NCI-H2171 treated with DMSO at 0.1 percent for 48 hours (cell line): ENCODE data around the gene COX4I2.
A peak's percentile ranks its signal among the peaks of the same experiment; 100 is the strongest.
"Not testable (repeated sequence)": the region's sequence is repeated elsewhere in the genome, so short reads cannot be mapped to it uniquely, and the experiment has no call there.

Source experiments
- DNase-seq: peaks from one replicate; lab custom pipeline; 2025; lab: John Stamatoyannopoulos, UW

Gene COX4I2

GRCh38 chr20:31653561-31653960 lies 15.8 kb downstream of the COX4I2 start:
- DNase-seq, result no peak

DNA sequence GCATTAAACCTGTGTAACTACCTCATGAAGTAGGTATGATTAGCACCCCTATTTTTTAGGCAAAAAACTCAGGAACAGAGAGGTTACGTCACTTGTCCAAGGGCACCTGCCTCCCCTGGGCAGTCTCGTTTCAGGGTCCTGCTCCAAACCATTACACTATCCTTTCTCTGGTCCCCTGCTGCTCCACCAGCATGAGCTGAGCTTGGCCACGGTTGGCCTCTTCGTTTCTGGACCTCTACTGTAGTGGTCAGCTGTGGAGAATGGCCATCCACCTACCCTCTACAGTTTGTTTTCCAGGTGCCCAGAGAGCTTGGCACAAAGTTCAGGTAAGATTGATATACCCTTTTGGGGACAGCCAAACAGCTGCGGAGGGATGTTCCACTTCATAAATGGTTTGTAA lies 16.8 kb downstream of the COX4I2 start:
- no peak for DNase-seq

DNA sequence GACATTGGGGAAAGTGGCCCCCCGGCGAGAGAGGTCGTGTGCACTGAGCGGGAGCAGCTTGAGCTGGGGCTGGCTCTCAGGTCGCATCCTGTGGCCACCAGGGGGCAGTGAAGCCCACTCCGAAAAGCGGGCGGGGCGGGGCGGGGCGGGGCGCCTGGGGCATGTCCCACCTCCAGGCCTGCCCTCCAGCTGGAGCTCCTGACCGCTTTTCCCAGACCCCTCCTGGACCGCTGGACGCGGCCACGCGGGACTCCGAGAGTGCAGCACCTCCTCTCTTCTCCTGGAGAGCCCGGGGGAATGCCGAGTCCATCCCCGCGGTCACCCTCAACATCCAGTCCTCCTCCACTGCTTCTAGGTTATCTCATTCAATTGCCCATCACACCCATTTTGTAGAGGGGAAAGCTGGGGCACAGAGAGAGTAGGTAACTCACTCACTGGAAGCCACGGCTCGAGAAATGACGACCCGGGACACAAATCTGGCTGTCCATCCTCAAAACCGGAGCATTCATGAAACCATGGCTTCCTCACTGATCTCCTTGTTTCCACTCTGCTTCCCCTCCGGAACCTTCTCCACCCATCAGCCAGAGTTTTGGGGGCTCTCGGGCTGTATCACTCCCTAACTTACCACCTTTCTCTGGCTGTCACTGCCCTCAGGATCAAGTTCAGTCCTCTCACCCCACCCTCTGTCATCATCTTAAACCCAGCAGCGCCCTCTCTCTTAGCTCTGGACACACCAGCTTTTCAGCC lies 24.1 kb downstream of the COX4I2 start:
- DNase-seq, result peak; percentile 69

DNA sequence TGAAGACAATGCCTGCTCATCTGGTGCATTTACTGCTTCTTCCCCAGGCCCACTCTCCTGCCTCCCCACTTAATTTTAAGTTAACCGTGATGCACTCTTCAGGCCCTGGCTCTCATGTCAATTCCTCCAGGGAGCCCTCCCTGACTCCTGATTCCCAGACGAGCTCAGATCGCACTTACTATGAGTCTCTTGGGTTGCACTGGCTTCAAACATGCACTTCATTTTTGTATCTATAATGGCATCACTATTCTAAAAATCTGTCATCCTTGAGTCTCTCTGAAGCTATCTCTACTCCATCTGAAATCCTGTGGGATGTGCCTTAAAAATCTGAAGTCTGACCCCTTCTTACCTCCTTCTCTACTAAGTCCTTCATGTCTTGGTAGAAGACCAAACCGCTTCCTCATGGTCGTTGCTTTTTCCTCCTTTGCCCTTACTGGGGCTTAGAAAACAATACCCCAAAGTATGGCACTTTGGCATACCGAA lies 24.7 kb downstream of the COX4I2 start:
- peak; percentile 46 for DNase-seq

DNA sequence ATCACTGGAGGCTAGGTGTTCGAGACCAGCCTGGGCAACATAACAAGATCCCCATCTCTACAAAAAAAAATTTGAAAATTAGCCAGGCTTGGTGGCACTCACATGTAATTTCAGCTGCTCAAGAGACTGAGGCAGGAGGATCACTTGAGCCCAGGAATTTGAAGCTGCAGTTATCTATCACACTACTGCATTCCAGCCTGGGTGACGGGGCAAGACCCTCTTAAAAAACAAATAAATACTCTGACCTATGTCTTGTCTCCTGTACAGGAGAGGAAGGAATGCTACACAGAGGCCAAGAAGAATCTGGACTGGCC lies 25.8 kb downstream of the COX4I2 start:
- no peak for DNase-seq

DNA sequence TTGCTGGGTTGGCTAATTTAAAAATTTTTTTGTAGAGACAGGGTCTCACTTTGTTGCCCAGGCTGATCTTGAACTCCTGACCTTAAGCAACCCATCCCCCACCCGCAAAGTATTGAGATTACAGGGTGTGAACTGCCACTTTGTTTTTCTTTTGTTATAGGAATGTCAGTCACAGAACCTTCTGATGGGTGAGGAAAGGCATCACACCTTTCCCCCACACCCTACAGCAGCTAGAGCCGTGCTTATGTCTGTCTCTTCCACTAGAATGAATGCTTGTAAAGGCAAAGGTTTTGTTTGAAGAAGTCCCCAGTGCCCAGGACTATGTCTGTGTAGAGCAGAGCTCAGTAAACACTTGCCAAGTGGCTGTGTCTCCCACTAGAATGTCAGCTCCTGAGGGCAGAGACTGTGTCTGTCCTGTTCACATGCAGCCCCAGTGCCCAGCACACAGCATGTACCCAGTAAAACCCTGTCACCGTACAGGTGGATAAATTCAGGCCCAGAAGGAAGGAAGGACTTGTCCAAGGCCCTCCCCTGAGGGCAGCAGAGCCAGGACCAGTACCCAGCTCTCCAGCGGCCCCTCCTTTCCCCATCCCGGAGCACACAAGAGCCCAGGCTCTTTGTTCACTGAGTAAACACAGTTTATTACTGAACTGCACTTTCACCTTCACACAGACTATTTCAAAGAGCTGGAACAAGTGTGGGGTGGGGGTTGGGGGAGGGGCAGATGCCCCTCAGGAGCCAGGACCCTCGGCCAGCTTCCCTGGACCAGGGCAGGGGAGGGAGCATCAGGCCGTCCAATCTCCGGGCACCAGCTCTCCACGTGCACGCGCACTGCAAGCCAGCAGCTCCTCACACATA lies 26.4 kb downstream of the COX4I2 start:
- DNase-seq, result peak; percentile 27

DNA sequence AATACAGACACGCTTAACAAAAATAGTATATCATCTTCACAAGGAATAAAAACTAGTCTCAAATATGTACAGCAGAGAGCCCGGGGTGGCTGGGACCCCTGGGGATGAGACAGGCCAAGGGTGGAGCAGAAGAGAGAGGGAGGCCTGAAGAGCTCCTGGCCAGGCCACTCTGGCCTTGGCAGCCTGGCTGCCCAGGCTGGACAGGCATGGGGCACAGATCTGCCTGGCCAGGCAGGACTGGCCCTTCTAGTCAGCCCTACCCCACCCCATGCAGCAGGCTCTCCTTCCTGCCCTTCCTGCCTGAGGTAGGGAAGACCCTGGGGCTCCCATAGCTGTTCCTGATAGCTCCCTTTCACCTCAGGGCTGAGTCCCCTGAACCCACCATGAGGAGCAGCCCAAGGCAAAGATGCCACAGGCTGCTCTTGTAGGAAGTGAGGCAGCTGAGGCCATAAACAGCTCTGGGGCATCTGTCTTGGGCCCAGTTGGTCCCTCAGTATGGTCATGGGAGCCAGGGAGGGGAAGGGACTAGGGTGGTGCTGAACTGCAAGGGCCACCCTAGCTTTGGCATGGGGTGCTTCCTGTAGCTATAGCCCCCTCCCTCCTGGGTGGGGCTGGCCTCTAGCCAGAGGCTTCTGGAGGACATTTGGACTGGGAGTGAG lies 27.1 kb downstream of the COX4I2 start:
- DNase-seq, result no peak

GRCh38 chr20:31665753-31666152 lies 28.0 kb downstream of the COX4I2 start:
- no peak for DNase-seq

DNA sequence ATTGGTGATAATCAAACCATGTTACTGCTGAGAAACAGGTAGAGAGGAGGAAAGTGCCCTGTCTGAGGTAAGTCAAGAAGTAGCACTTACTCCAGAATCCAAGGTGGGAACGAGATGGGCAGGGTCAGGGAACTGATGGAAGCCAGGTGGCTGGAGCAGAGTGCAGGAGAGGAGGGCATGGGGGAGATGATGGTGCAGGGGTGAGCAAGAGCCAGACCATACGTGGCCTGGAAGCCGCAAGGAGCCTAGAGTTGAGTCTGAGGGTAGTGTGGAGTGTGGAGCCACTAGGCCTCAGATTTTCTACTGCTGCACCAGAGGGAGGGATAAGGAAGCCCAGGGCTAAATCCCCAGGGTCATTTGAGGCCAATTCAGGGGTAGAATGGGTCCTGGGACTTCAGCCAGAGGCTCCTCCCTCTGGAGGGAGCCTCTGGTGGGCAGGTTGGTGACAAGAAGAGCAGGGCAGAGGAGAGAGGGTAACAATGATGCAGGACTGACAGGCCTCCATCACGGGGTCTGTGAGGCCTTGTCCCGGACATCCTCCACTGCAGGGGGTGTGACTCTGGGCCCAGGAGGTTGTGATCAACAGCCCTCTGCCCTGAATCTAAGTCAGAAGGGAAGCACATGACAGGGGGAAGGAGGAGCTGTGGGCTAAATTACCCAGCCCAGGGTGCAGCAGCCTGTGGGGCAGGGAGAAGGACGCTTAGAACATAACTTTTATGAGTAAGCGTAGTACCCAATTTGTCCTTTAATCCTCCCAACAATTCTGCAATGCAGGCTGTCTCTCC lies 28.7 kb downstream of the COX4I2 start:
- DNase-seq, result no peak

- no peak for DNase-seq
These were observed 29.9 kb downstream of the COX4I2 start for GRCh38 chr20:31667315-31668285.

GRCh38 chr20:31668944-31669343 lies 31.2 kb downstream of the COX4I2 start:
- not testable (repeated sequence) for DNase-seq

DNA sequence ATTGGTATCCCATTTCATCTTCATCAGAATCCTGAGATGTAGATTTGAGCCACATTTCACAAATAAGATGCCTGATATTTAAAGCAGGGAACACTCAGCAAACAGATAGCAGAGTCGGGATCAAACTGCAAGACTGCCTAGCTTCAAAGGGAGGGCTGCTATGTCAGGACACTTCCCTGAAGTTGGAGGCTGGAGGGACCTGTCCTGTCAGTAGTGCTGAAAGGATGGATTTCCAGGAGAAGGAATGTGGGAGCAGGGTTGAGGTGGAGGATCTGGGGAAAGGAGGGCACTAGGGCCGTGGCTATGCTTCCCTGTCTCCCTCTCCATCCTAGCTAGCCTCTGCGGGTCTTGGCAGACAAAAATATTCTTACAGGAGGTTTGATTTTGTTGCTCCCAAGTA lies 32.2 kb downstream of the COX4I2 start:
- DNase-seq, result no peak

DNA sequence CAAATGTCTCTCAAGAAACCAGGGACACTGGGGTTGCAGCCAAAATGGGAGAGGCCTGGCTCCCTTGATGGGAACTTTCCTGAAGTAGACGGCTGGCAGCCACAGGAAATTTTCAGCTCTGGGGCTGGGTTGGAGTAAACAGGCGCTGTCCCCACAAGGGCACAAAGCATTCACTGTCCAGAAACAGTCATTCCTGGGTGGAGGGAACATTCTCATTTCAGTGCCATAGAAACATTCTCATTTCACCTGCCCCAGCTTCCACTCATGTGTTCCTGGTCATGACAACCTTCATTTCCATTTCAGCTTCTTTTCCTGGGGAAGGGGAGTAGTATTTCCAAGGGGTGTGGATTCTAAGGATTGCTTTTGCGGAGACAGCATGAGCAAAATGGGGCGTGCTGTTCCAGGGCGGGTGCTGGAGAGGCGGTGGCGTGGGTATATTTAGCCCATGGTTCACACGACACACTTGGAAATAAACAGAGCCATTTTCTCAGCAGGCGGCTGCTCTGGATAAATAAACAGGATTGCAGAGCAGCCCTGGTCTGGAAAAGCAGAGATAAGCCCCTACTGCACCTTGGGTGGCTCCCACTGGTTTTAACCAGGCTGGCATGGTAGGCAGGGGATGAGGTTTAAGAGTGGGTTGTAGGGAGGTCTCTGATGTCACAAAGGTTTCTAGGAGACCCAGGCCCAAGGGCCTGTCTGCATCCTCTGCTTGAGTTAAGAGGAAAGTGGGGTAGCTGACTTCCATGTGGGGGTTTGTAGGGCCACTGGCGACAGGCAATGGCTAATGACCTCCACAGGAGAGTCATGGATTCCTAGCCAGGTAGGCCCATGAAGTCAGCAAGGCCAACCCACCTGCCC lies 32.9 kb downstream of the COX4I2 start:
- no peak for DNase-seq

GRCh38 chr20:31671324-31671723 lies 33.6 kb downstream of the COX4I2 start:
- no peak for DNase-seq

GRCh38 chr20:31673435-31673834 lies 35.7 kb downstream of the COX4I2 start:
- no peak for DNase-seq

DNA sequence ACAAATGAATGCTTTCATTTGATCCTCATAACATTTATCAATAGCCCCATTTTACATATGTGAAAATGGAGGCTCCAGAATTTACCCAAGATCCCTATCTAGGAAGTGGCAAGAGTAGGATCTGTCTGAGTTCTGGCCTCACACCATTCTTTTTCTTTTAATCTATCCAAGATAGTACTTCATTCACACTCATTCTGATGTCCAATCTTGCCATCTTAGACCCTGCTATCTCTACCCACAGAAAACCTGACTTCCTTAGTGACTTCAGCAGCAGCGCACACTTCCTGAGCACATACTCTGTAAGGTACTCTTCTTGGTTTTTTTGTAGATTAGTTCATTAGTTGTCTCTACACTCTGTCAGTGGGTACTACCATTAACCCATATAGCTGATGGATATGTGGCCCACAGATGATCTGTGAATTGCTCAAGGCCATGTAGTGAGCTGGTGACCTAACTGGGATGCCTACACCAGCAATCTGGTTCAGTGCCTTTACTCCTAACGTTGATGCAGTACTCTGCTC lies 36.3 kb downstream of the COX4I2 start:
- DNase-seq, result no peak

DNA sequence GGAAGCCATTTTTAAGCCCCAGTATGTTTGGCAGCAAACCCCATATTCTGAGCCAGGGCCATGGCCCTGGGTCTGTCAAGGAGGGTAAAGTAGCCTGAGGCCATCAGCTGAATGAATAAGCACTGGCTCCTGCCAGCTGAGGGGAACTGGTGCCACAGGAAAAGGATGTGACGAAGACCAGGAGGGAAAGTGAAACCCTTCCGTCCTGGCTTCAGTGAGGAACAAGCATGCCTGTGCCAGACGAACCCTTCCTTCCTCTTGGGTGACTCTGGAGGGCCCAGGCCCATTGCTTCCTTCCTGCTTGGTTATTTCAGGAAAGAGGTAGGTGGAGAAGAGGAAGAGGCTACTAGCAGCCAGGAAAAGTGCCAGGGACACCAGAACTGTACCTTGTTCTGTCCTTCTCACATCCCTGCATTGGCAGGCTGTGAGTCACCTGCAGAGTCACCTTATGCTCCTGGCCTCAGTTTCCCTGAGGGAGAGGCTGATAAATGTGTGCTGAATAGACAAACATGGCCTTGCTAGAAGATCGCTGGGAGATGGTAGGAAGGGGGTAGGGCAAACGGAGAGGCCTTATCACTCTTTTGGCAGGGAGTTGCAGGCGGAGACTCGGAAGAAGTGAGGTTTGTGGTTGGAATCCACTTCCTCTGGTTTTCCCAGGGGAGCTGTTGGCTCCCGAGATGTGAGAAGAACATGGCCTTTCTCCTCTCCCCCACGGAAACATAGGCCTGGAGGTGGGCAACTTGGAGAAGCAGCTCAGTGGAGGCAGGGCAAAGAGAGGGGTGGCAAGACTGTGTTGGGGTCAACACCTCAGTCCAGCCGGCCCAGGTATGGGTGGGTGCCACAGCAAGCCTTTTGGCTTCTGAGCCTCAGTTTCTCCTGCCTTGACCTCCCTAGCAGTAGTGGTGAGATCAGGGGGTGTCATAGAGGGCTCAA lies 37.4 kb downstream of the COX4I2 start:
- DNase-seq, result no peak

GRCh38 chr20:31675828-31676608 lies 38.3 kb downstream of the COX4I2 start:
- DNase-seq, result no peak
